Fibroblast of the aortic adventitia (primary cell): ENCODE results near the gene HEATR5A. TPM values are rescaled to one million over a fixed set of nuclear protein-coding genes. Genes with fewer than 3 reads are reported as not detected.

Experiments
- DNase-seq: peaks from one replicate; pipeline ENCODE4 v3.0.0-alpha.2; 2010; ENCODE audit warnings: low read depth
- H3K4me3 ChIP-seq: 2 replicates; pipeline ENCODE4 v1.5.1; 2011; ENCODE audit warnings: low read depth, mild to moderate bottlenecking, control low read depth, low read length, moderate library complexity
- total RNA-seq: library from RNA; depleted of rRNA; stranded (reverse); fragments of >200 nt; gene quantifications from 2 replicates; pipeline ENCODE4 v1.2.3, GENCODE V29; 2012; ENCODE audit warnings: low replicate concordance
- TF ChIP-seq, protein P1 (sequence below): IDR thresholded peaks from 2 replicates; pipeline ENCODE4 v1.5.1; 2011; ENCODE audit warnings: mild to moderate bottlenecking, low read length, control low read depth, inconsistent platforms; ENCODE audit not compliant: insufficient read depth

Gene HEATR5A
- total RNA-seq, 1 donor, result 52.4 TPM

- DNase-seq, result peak; percentile 77
Measured at GRCh38 chr14:31411218-31411727, 9.1 kb downstream of the HEATR5A start.

GRCh38 chr14:31410048-31410650, 10.2 kb downstream of the HEATR5A start:
- no peak overlapping the region for H3K4me3 ChIP-seq
- TF ChIP-seq, protein P1, sequence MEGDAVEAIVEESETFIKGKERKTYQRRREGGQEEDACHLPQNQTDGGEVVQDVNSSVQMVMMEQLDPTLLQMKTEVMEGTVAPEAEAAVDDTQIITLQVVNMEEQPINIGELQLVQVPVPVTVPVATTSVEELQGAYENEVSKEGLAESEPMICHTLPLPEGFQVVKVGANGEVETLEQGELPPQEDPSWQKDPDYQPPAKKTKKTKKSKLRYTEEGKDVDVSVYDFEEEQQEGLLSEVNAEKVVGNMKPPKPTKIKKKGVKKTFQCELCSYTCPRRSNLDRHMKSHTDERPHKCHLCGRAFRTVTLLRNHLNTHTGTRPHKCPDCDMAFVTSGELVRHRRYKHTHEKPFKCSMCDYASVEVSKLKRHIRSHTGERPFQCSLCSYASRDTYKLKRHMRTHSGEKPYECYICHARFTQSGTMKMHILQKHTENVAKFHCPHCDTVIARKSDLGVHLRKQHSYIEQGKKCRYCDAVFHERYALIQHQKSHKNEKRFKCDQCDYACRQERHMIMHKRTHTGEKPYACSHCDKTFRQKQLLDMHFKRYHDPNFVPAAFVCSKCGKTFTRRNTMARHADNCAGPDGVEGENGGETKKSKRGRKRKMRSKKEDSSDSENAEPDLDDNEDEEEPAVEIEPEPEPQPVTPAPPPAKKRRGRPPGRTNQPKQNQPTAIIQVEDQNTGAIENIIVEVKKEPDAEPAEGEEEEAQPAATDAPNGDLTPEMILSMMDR, result no peak
- DNase-seq, result no peak

More at GRCh38 chr14:31411218-31411727, 9.1 kb downstream of the HEATR5A start:
- no peak overlapping the region for H3K4me3 ChIP-seq
- TF ChIP-seq, protein P1, result no peak

- TF ChIP-seq, protein P1, result no peak
- no peak overlapping the region for H3K4me3 ChIP-seq
- no peak for DNase-seq
Measured at GRCh38 chr14:31408421-31408820, 11.9 kb downstream of the HEATR5A start.

GRCh38 chr14:31405599-31406232, 14.6 kb downstream of the HEATR5A start:
- no peak for DNase-seq
- no peak overlapping the region for H3K4me3 ChIP-seq
- TF ChIP-seq, protein P1, result no peak

GRCh38 chr14:31405106-31405505, 15.2 kb downstream of the HEATR5A start:
- TF ChIP-seq, protein P1, result no peak
- DNase-seq, result no peak
- H3K4me3 ChIP-seq, result no peak overlapping the region

GRCh38 chr14:31403707-31404106, 16.6 kb downstream of the HEATR5A start:
- no peak overlapping the region for H3K4me3 ChIP-seq
- no peak for DNase-seq
- TF ChIP-seq, protein P1, result no peak
